Keratinocyte (primary cell): ENCODE results near the gene IDS. TPM values are rescaled to one million over a fixed set of nuclear protein-coding genes. Genes with fewer than 3 reads are reported as not detected.

Experiments
- DNase-seq: peaks from one replicate; pipeline ENCODE4 v3.0.0-alpha.2; 2011; ENCODE audit warnings: low read depth, missing footprints, low spot score
- FAIRE-seq: peaks from 2 replicates; lab custom pipeline; 2011; peaks lifted over from hg19 to GRCh38; lab: Jason Lieb, UNC
- H2AFZ ChIP-seq: 2 replicates; pipeline ENCODE4 v1.6.0; 2012; ENCODE audit warnings: low read length, control low read depth, inconsistent platforms; ENCODE audit not compliant: control insufficient read depth
- H3K27ac ChIP-seq: 2 replicates; pipeline ENCODE4 v1.5.1; 2011; ENCODE audit warnings: low read length; ENCODE audit not compliant: control insufficient read depth, insufficient read depth
- H3K27me3 ChIP-seq: 3 replicates; pipeline ENCODE4 v1.6.0; 2011; ENCODE audit warnings: low read length; ENCODE audit not compliant: control insufficient read depth, insufficient read depth; ENCODE audit errors: extremely low read depth
- H3K36me3 ChIP-seq, 2 experiments: 2 replicates in 1 of 2; 3 replicates in 1 of 2; pipeline ENCODE4 v1.5.1; 2011; ENCODE audit warnings: low read length in 2 of 2, mild to moderate bottlenecking in 1 of 2; ENCODE audit not compliant: control insufficient read depth in 2 of 2, insufficient read depth in 2 of 2; ENCODE audit errors: extremely low read depth in 1 of 2
- H3K4me1 ChIP-seq: 3 replicates; pipeline ENCODE4 v1.5.1; 2011; ENCODE audit warnings: low read length; ENCODE audit not compliant: control insufficient read depth, insufficient read depth; ENCODE audit errors: extremely low read depth
- H3K4me2 ChIP-seq: 3 replicates; pipeline ENCODE4 v1.6.0; 2011; ENCODE audit warnings: low read depth, low read length; ENCODE audit not compliant: control insufficient read depth, insufficient read depth; ENCODE audit errors: extremely low read depth
- H3K4me3 ChIP-seq, 3 experiments: fragments of 200-600 bp in 1 of 3; sonication (generic) in 1 of 3; 2 replicates in 2 of 3; 3 replicates in 1 of 3; pipeline ENCODE4 v1.5.1; 2011 to 2016; ENCODE audit warnings: low read length in 3 of 3, mild to moderate bottlenecking in 3 of 3, control low read depth in 2 of 3, inconsistent platforms in 1 of 3, low read depth in 1 of 3, mixed read lengths in 1 of 3, mixed run types in 1 of 3, moderate library complexity in 1 of 3; ENCODE audit not compliant: control insufficient read depth in 2 of 3, insufficient read depth in 2 of 3; ENCODE audit errors: extremely low read depth in 1 of 3
- H3K79me2 ChIP-seq: 2 replicates; pipeline ENCODE4 v1.6.0; 2012; ENCODE audit warnings: low read length; ENCODE audit not compliant: control insufficient read depth, insufficient read depth
- H3K9ac ChIP-seq: 3 replicates; pipeline ENCODE4 v1.6.0; 2011; ENCODE audit warnings: low read length; ENCODE audit not compliant: control insufficient read depth, insufficient read depth; ENCODE audit errors: extremely low read depth
- H3K9me1 ChIP-seq: 3 replicates; pipeline ENCODE4 v1.6.0; 2011; ENCODE audit warnings: low read length; ENCODE audit not compliant: control insufficient read depth, insufficient read depth; ENCODE audit errors: extremely low read depth
- H3K9me3 ChIP-seq: 2 replicates; pipeline ENCODE4 v1.5.1; 2012; ENCODE audit warnings: low read depth, low read length; ENCODE audit not compliant: control insufficient read depth
- H4K20me1 ChIP-seq: 3 replicates; pipeline ENCODE4 v1.6.0; 2011; ENCODE audit warnings: low read length; ENCODE audit not compliant: control insufficient read depth, insufficient read depth; ENCODE audit errors: extremely low read depth
- CTCF ChIP-seq, 3 experiments: IDR thresholded peaks in 1 of 3; conservative IDR thresholded peaks in 1 of 3; optimal IDR thresholded peaks in 1 of 3; 2 replicates in 2 of 3; 3 replicates in 1 of 3; pipeline versions ENCODE3 to v1.5.1; 2011; ENCODE audit warnings: low read length in 3 of 3, mild to moderate bottlenecking in 3 of 3, moderate library complexity in 2 of 3, control low read depth in 1 of 3, inconsistent platforms in 1 of 3; ENCODE audit not compliant: insufficient read depth in 2 of 3; ENCODE audit errors: extremely low read depth in 1 of 3
- EZH2 ChIP-seq: IDR thresholded peaks from one replicate; pipeline ENCODE4 v1.6.1; 2012; ENCODE audit warnings: inconsistent platforms, mild to moderate bottlenecking, low read length, moderate library complexity
- dilution Hi-C: fragments of 300-500 bp; cut with MboI; formaldehyde crosslinking; loops from one replicate; pipeline ENCODE4 v1.7.0; 2020; ENCODE audit warnings: low sequenced_read_pairs; ENCODE audit not compliant: extremely low pct_ligation_motif_present
- polyA plus RNA-seq, 5 experiments: library from polyadenylated mRNA; depleted of rRNA in 3 of 5; stranded (reverse) in 3 of 5; stranded (forward) in 1 of 5; unstranded in 1 of 5; fragments of >200 nt; gene quantifications; 1 replicate in 1 of 5; 2 replicates in 3 of 5; 3 replicates in 1 of 5; pipeline versions ENCODE4 v1.2.1 to v1.2.3, GENCODE V29; 2011 to 2012; ENCODE audit warnings: missing spikeins in 2 of 5, low read depth in 1 of 5, low replicate concordance in 1 of 5

The IDS gene
- polyA plus RNA-seq, 1 donor (not counting 4 experiments of a cell fraction or from before 2014, with no cell fraction given) = 59.7 TPM

- Histone ChIP-seq H4K20me1 (no peaks in the 10 kb centered on the region), H3K27ac (peak overlapping the region; percentile 53), H3K4me2 (no peak overlapping the region), H3K4me1 (peaks cover 37% of the 10 kb centered on the region), H3K36me3 (peaks cover 15 to 21% of the 10 kb centered on the region in 2 experiments), H3K9ac (no peak overlapping the region), H3K9me1 (no peaks in the 10 kb centered on the region), H3K4me3 (no peak overlapping the region), H3K79me2 (no peaks in the 10 kb centered on the region), H3K27me3 (no peaks in the 10 kb centered on the region), H3K9me3 (no peaks in the 10 kb centered on the region), H2AFZ (no peak overlapping the region)
- TF ChIP-seq EZH2 = no peak
- no peak for TF ChIP-seq CTCF (optimal IDR thresholded peaks at IDR 0.05 in 1 of 3, IDR thresholded peaks at IDR 0.05 in 1 of 3, conservative IDR thresholded peaks at IDR 0.05 in 1 of 3; ENCODE audit: extremely low read depth in 1 of 3, insufficient read depth in 2 of 3, low read length in 3 of 3)
- dilution Hi-C loops = no loop called here
- peak; percentile 44 for FAIRE-seq
- no peak for DNase-seq
Measured at GRCh38 chrX:149495573-149496071, 9.5 kb downstream of the IDS start.

GRCh38 chrX:149494844-149495565 is 10.1 kb downstream of the IDS start:
- Histone ChIP-seq H3K36me3 (peaks cover 14 to 21% of the 10 kb centered on the region in 2 experiments), H3K4me2 (peak overlapping the region; percentile 47), H3K9me1 (no peaks in the 10 kb centered on the region), H3K27ac (peak overlapping the region; percentile 53), H3K4me3 (no peak overlapping the region), H3K4me1 (peaks cover 37% of the 10 kb centered on the region), H3K9ac (no peak overlapping the region), H3K79me2 (no peaks in the 10 kb centered on the region), H3K27me3 (no peaks in the 10 kb centered on the region), H4K20me1 (no peaks in the 10 kb centered on the region), H3K9me3 (no peaks in the 10 kb centered on the region), H2AFZ (no peak overlapping the region)
- no peak for TF ChIP-seq EZH2
- TF ChIP-seq CTCF (optimal IDR thresholded peaks at IDR 0.05 in 1 of 3, IDR thresholded peaks at IDR 0.05 in 1 of 3, conservative IDR thresholded peaks at IDR 0.05 in 1 of 3; ENCODE audit: extremely low read depth in 1 of 3, insufficient read depth in 2 of 3, low read length in 3 of 3) = no peak
- dilution Hi-C loops = no loop called here
- FAIRE-seq (no peak), DNase-seq (no peak)
